Transverse colon (tissue), 4 donors: ENCODE data around the gene CTRL. TPM values are rescaled to one million over a fixed set of nuclear protein-coding genes. Genes with fewer than 3 reads are reported as not detected.

Source experiments
- DNase-seq: peaks from one replicate; pipeline ENCODE4 v3.0.0-alpha.2; 2019
- H3K27ac ChIP-seq, 4 donors: fragments of 200-600 bp; sonication (generic); 2 replicates each; pipeline ENCODE4 v1.5.1; 2016 to 2018; ENCODE audit warnings: inconsistent platforms in 4 of 4
- H3K27me3 ChIP-seq: fragments of 200-600 bp; sonication (generic); 2 replicates; pipeline ENCODE4 v1.5.1; 2017; ENCODE audit warnings: inconsistent platforms
- H3K36me3 ChIP-seq, 4 donors: fragments of 200-600 bp; sonication (generic); 2 replicates each; pipeline ENCODE4 v1.5.1; 2017 to 2019; ENCODE audit warnings: inconsistent platforms in 4 of 4
- H3K4me1 ChIP-seq, 4 donors: fragments of 200-600 bp; sonication (generic); 2 replicates each; pipeline ENCODE4 v1.5.1; 2017 to 2020; ENCODE audit warnings: inconsistent platforms in 4 of 4
- H3K4me3 ChIP-seq, 4 donors: fragments of 200-600 bp; sonication (generic); 1 replicate in 1 of 4; 2 replicates in 3 of 4; pipeline versions ENCODE4 v1.5.1 to v1.6.1; 2017 to 2019; ENCODE audit warnings: inconsistent platforms in 4 of 4
- H3K9me3 ChIP-seq, 2 donors: fragments of 200-600 bp; sonication (generic); 2 replicates each; pipeline ENCODE4 v1.5.1; 2017 to 2019; ENCODE audit warnings: inconsistent platforms in 2 of 2
- CTCF ChIP-seq, 5 experiments: fragments of 200-600 bp in 3 of 5; fragments of 450-650 bp in 2 of 5; sonication (generic) in 3 of 5; IDR thresholded peaks; 1 replicate in 2 of 5; 2 replicates in 3 of 5; pipeline ENCODE4 v1.5.1; 2016 to 2017; ENCODE audit warnings: antibody characterized with exemption in 5 of 5, inconsistent platforms in 3 of 5, mild to moderate bottlenecking in 2 of 5, moderate library complexity in 1 of 5
- EP300 ChIP-seq: sonication (generic); formaldehyde crosslinking; IDR thresholded peaks from one replicate; pipeline ENCODE4 v1.6.1; 2017; ENCODE audit warnings: antibody characterized with exemption, low read depth
- POLR2A ChIP-seq: fragments of 450-650 bp; IDR thresholded peaks from one replicate; pipeline ENCODE4 v1.6.1; 2016; ENCODE audit warnings: antibody characterized with exemption, mild to moderate bottlenecking, moderate library complexity
- POLR2AphosphoS5 ChIP-seq, 3 donors: sonication (generic); formaldehyde crosslinking; IDR thresholded peaks; one replicate each; pipeline ENCODE4 v1.6.1; 2016; ENCODE audit warnings: antibody characterized with exemption in 3 of 3
- WGBS, 2 donors: methylation state at CpG; one replicate each; pipeline ENCODE4 v1.1.5; 2018; ENCODE audit warnings: low coverage in 1 of 2; 5-methylcytosine and 5-hydroxymethylcytosine counted together
- in situ Hi-C, 4 donors: fragments of 200-750 bp; cut with MboI; loops; one replicate each; pipeline versions ENCODE4 v1.15.0 to v1.15.1; 2017; ENCODE audit warnings: low sequenced_read_pairs in 3 of 4, low pct_ligation_motif_present in 1 of 4, low pct_unique_long_range_greater_than_20kb in 1 of 4
- intact Hi-C: fragments of 100-400 bp; cut with DNase I; formaldehyde crosslinking; loops from one replicate; pipeline ENCODE4 v1.15.1; 2023; ENCODE audit warnings: low total_unique reads
- total RNA-seq, 4 donors: library from RNA; depleted of rRNA; stranded (reverse); fragments of >200 nt; gene quantifications; one replicate each; pipeline ENCODE4 v1.1.0, GENCODE V29; 2016

CTRL gene
- total RNA-seq, 4 donors from 2014 or later = 1.6 to 2.1 (median 1.6) TPM; not detected in 1

GRCh38 chr16:67922740-67923139 lies 8.9 kb downstream of the CTRL start:
- in situ Hi-C loops (loop anchor here in 2 of 4 donors (10.0 kb wide), 1 partner anchor 108 kb away; no protein-coding TSS in a partner anchor), intact Hi-C loops (loop anchor here (10.0 kb wide), 1 partner anchor 108 kb away; no protein-coding TSS in a partner anchor)
- Histone ChIP-seq H3K9me3 (no peaks in the 10 kb centered on the region), H3K4me3 (no peak overlapping the region), H3K27ac (no peak overlapping the region), H3K36me3 (peaks cover 0 to 5% (median 2%) of the 10 kb centered on the region in 4 donors), H3K27me3 (no peaks in the 10 kb centered on the region), H3K4me1 (peaks cover 0 to 5% (median 4%) of the 10 kb centered on the region in 4 donors)
- DNase-seq = no peak
- 86% methylated on average over 8 of the region's 8 CpGs; no CpG with 5 or more reads in 1 of the 2 donors for WGBS, 2 donors
- TF ChIP-seq POLR2AphosphoS5 (IDR thresholded peaks at IDR 0.05) (no peak), EP300 (no peak), POLR2A (no peak), CTCF (IDR thresholded peaks at IDR 0.05) (no peak)

- H3K36me3 ChIP-seq = no peaks in the 10 kb centered on the region
- in situ Hi-C loops = loop anchor here in 2 of 4 donors (10.0 kb wide), 1 partner anchor 107 kb away; no protein-coding TSS in a partner anchor
Observed at GRCh38 chr16:67922221-67922620, 9.4 kb downstream of the CTRL start.

GRCh38 chr16:67919622-67920221 lies 11.9 kb downstream of the CTRL start:
- WGBS, 2 donors = 86 to 88% methylated on average over 2 to 6 of the region's 6 CpGs
- no peak overlapping the region for H3K27ac ChIP-seq
- no peak for TF ChIP-seq POLR2A
- TF ChIP-seq EP300 = no peak
- TF ChIP-seq CTCF (IDR thresholded peaks at IDR 0.05) = no peak
- TF ChIP-seq POLR2AphosphoS5 (IDR thresholded peaks at IDR 0.05) = no peak
- no peak for DNase-seq
- peaks cover 6 to 31% (median 14%) of the 10 kb centered on the region in 4 donors for H3K4me1 ChIP-seq
- no peaks in the 10 kb centered on the region for H3K9me3 ChIP-seq
- no peak overlapping the region for H3K4me3 ChIP-seq
- in situ Hi-C loops (loop anchor here in 2 of 4 donors (10.0 kb wide), 1 partner anchor 105 kb away; no protein-coding TSS in a partner anchor), intact Hi-C loops (loop anchor here (10.0 kb wide), 1 partner anchor 105 kb away; no protein-coding TSS in a partner anchor)
- H3K27me3 ChIP-seq = no peaks in the 10 kb centered on the region
- H3K36me3 ChIP-seq = no peaks in the 10 kb centered on the region

More at GRCh38 chr16:67922221-67922620, 9.4 kb downstream of the CTRL start:
- no peak for TF ChIP-seq POLR2AphosphoS5 (IDR thresholded peaks at IDR 0.05)
- no peak for TF ChIP-seq CTCF (IDR thresholded peaks at IDR 0.05)
- TF ChIP-seq EP300 = no peak
- TF ChIP-seq POLR2A = no peak
- 83 to 85% methylated on average over 3 to 5 of the region's 5 CpGs for WGBS, 2 donors
- peaks cover 0 to 11% (median 7%) of the 10 kb centered on the region in 4 donors for H3K4me1 ChIP-seq
- H3K4me3 ChIP-seq = no peak overlapping the region
- H3K9me3 ChIP-seq = no peaks in the 10 kb centered on the region
- H3K27me3 ChIP-seq = no peaks in the 10 kb centered on the region
- intact Hi-C loops = loop anchor here (10.0 kb wide), 1 partner anchor 107 kb away; no protein-coding TSS in a partner anchor
- DNase-seq = no peak
- H3K27ac ChIP-seq = no peak overlapping the region

- Histone ChIP-seq H3K4me3 (no peak overlapping the region), H3K9me3 (no peaks in the 10 kb centered on the region), H3K4me1 (peaks cover 6 to 31% (median 14%) of the 10 kb centered on the region in 4 donors), H3K27ac (peak overlapping the region; percentile 10 to 54 (median 32)), H3K36me3 (no peaks in the 10 kb centered on the region), H3K27me3 (no peaks in the 10 kb centered on the region)
- in situ Hi-C loops (no loop called here), intact Hi-C loops (no loop called here)
- no peak for TF ChIP-seq POLR2AphosphoS5 (IDR thresholded peaks at IDR 0.05)
- no peak for TF ChIP-seq EP300
- no peak for TF ChIP-seq CTCF (IDR thresholded peaks at IDR 0.05)
- TF ChIP-seq POLR2A = no peak
- no peak for DNase-seq
- 85 to 89% methylated on average over 3 to 4 of the region's 4 CpGs for WGBS, 2 donors
Observed at GRCh38 chr16:67917852-67918236, 13.8 kb downstream of the CTRL start.
